OCI-LY3 (cell line): Measurements from ENCODE around the gene ALS2CL.
A peak's percentile ranks its signal among the peaks of the same experiment; 100 is the strongest.
"Not testable (repeated sequence)": the region's sequence is repeated elsewhere in the genome, so short reads cannot be mapped to it uniquely, and the experiment has no call there.

Source experiments
- H2AFZ ChIP-seq: fragments of 200-600, 300-600 bp; shearing (Covaris generic); 2 replicates; pipeline ENCODE4 v1.6.0; 2014; ENCODE audit warnings: antibody characterized with exemption, low read depth, low read length
- H3K27ac ChIP-seq: fragments of 200-600, 300-600 bp; sonication (generic); 2 replicates; pipeline ENCODE4 v1.5.1; 2014; ENCODE audit warnings: mild to moderate bottlenecking, low read length, moderate library complexity, mixed read lengths
- H3K27me3 ChIP-seq: fragments of 200-600, 300-600 bp; sonication (generic); 2 replicates; pipeline ENCODE4 v1.6.1; 2014; ENCODE audit warnings: low read depth, low read length, mixed read lengths
- H3K36me3 ChIP-seq: fragments of 200-600, 300-600 bp; sonication (generic); replicated peaks from 2 replicates; pipeline ENCODE3; 2014; ENCODE audit warnings: low read depth, low read length, mixed read lengths
- H3K4me1 ChIP-seq: fragments of 300-600, 200-600 bp; sonication (generic); 2 replicates; pipeline ENCODE4 v1.6.1; 2014; ENCODE audit warnings: low read length, mixed read lengths
- H3K4me2 ChIP-seq: fragments of 200-600, 300-600 bp; sonication (generic); 2 replicates; pipeline ENCODE4 v1.6.1; 2014; ENCODE audit warnings: low read length, mixed read lengths
- H3K4me3 ChIP-seq: fragments of 300-600, 200-600 bp; sonication (generic); 2 replicates; pipeline ENCODE4 v1.5.1; 2014; ENCODE audit warnings: antibody characterized with exemption, mild to moderate bottlenecking, low read length, moderate library complexity
- H3K79me2 ChIP-seq: fragments of 300-600, 200-600 bp; shearing (Covaris generic); 2 replicates; pipeline ENCODE4 v1.6.1; 2014; ENCODE audit warnings: mild to moderate bottlenecking, low read length, mixed read lengths
- H3K9ac ChIP-seq: fragments of 300-600, 200-600 bp; shearing (Covaris generic); 2 replicates; pipeline ENCODE4 v1.6.0; 2014; ENCODE audit warnings: mild to moderate bottlenecking, low read length, moderate library complexity
- H3K9me3 ChIP-seq: fragments of 200-600, 300-600 bp; shearing (Covaris generic); 2 replicates; pipeline ENCODE4 v1.6.1; 2014; ENCODE audit warnings: low read length, mixed read lengths; ENCODE audit not compliant: insufficient read depth
- H4K20me1 ChIP-seq: fragments of 200-600, 300-600 bp; sonication (generic); 2 replicates; pipeline ENCODE4 v1.6.1; 2016; ENCODE audit warnings: low read length, mixed read lengths; ENCODE audit not compliant: insufficient read depth
- CTCF ChIP-seq: fragments of 200-600, 300-600 bp; sonication (generic); IDR thresholded peaks from 2 replicates; pipeline ENCODE4 v1.5.1; 2014; ENCODE audit warnings: antibody characterized with exemption, low read length, low read depth
- EZH2phosphoT487 ChIP-seq: fragments of 200-600 bp; shearing (Covaris generic); IDR thresholded peaks from 2 replicates; pipeline ENCODE4 v1.6.1; 2018; ENCODE audit warnings: antibody characterized with exemption, mixed run types, low read depth

Gene ALS2CL, protein sequence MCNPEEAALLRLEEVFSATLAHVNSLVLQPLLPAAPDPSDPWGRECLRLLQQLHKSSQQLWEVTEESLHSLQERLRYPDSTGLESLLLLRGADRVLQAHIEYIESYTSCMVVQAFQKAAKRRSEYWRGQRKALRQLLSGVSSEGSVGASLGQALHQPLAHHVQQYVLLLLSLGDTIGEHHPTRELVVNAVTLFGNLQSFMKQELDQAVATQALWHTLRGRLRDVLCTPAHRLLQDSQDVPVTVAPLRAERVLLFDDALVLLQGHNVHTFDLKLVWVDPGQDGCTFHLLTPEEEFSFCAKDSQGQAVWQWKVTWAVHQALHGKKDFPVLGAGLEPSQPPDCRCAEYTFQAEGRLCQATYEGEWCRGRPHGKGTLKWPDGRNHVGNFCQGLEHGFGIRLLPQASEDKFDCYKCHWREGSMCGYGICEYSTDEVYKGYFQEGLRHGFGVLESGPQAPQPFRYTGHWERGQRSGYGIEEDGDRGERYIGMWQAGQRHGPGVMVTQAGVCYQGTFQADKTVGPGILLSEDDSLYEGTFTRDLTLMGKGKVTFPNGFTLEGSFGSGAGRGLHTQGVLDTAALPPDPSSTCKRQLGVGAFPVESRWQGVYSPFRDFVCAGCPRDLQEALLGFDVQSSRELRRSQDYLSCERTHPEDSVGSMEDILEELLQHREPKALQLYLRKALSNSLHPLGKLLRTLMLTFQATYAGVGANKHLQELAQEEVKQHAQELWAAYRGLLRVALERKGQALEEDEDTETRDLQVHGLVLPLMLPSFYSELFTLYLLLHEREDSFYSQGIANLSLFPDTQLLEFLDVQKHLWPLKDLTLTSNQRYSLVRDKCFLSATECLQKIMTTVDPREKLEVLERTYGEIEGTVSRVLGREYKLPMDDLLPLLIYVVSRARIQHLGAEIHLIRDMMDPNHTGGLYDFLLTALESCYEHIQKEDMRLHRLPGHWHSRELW

GRCh38 chr3:46693038-46693891 is at the start of gene ALS2CL:
Gene ALS2CL (minus strand): TSS chr3:46693679. CDS start chr3:46689440, 4,239 bp downstream.
- Histone ChIP-seq H3K4me1 (peaks cover 28% of the 10 kb centered on the region), H3K27me3 (peaks cover 12% of the 10 kb centered on the region), H4K20me1 (no peaks in the 10 kb centered on the region; the same call in 1 of the 2 replicates), H3K4me2 (peak within 1 kb of the TSS; percentile 96), H3K27ac (peak within 1 kb of the TSS; percentile 84), H3K36me3 (peaks cover 17% of the 10 kb centered on the region), H3K4me3 (peak within 1 kb of the TSS; percentile 93), H2AFZ (peak within 1 kb of the TSS; percentile 33; the same call in 1 of the 2 replicates), H3K9me3 (no peaks in the 10 kb centered on the region), H3K9ac (peak within 1 kb of the TSS; percentile 91), H3K79me2 (peaks cover 45% of the 10 kb centered on the region)
- TF ChIP-seq EZH2phosphoT487, result no peak
- TF ChIP-seq CTCF, result no peak

- Histone ChIP-seq H4K20me1 (no peaks in the 10 kb centered on the region), H3K4me1 (no peaks in the 10 kb centered on the region), H2AFZ (no peak overlapping the region), H3K4me2 (no peak overlapping the region), H3K27ac (no peak overlapping the region), H3K36me3 (no peaks in the 10 kb centered on the region), H3K4me3 (no peak overlapping the region), H3K9ac (no peak overlapping the region), H3K27me3 (peaks cover 7% of the 10 kb centered on the region; the same call in 1 of the 2 replicates), H3K79me2 (no peaks in the 10 kb centered on the region), H3K9me3 (no peaks in the 10 kb centered on the region)
- no peak for TF ChIP-seq EZH2phosphoT487
- TF ChIP-seq CTCF, result no peak
Observed at GRCh38 chr3:46742992-46743585, 49.6 kb upstream of the ALS2CL start.

GRCh38 chr3:46739565-46739964 is 46.1 kb upstream of the ALS2CL start:
- not testable (repeated sequence) for H3K9ac ChIP-seq, H3K4me3 ChIP-seq, H3K27ac ChIP-seq, H3K36me3 ChIP-seq, H2AFZ ChIP-seq, H4K20me1 ChIP-seq, H3K9me3 ChIP-seq, H3K4me1 ChIP-seq, H3K79me2 ChIP-seq, H3K4me2 ChIP-seq
- H3K27me3 ChIP-seq, result peaks cover 16% of the 10 kb centered on the region; the same call in 1 of the 2 replicates

DNA sequence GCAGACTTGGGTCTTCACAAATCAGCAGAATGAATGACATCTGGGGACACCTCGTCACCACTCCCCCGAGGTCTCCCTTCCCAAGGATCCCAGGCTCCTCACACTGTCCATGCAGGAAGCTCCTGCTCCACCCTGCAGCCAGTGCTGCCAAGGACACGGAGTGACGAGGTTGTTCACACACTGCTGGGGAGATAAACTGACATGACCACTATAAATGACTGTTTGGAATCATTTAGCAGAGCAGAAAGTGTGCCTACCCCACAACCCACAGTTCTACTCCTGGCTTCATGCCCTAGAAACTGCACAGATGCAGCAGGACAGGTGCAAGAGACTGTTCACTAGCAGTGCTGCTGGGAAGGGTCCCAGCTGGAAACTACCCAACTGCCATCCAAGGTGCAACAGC is 43.9 kb upstream of the ALS2CL start:
- H3K27me3 ChIP-seq, result peaks cover 16% of the 10 kb centered on the region; the same call in 1 of the 2 replicates
- H3K4me3 ChIP-seq, result no peak overlapping the region
- H3K9me3 ChIP-seq, result no peaks in the 10 kb centered on the region
- no peak overlapping the region for H3K4me2 ChIP-seq
- TF ChIP-seq CTCF (no peak), EZH2phosphoT487 (no peak)
- no peaks in the 10 kb centered on the region for H3K36me3 ChIP-seq
- no peak overlapping the region for H3K27ac ChIP-seq
- no peak overlapping the region for H2AFZ ChIP-seq
- no peaks in the 10 kb centered on the region for H4K20me1 ChIP-seq
- no peaks in the 10 kb centered on the region for H3K79me2 ChIP-seq
- no peak overlapping the region for H3K9ac ChIP-seq
- no peaks in the 10 kb centered on the region for H3K4me1 ChIP-seq
